Panc1 (cell line): ENCODE measurements around the gene ABLIM2. TPM values are rescaled to one million over a fixed set of nuclear protein-coding genes. Genes with fewer than 3 reads are reported as not detected.

Experiments used
- ATAC-seq: fragments of 200-7000 bp; cut with Tn5 transposase; 2 replicates; pipeline ENCODE4 v1.9.1; 2020; ENCODE audit warnings: mild to moderate bottlenecking, moderate library complexity
- BruUV-seq: library from RNA; stranded (reverse); fragments of 400-500 nt; replicated peaks from 2 replicates; lab custom pipeline; 2021; lab: Mats Ljungman, UMichigan
- CTCF ChIA-PET: fragments of 300-600 bp; sonication (Branson Sonifier 250); formaldehyde crosslinking; loops from one replicate; lab custom pipeline; 2022; ENCODE audit warnings: antibody characterized with exemption; lab: Charles Lee
- POLR2A ChIA-PET: fragments of 300-600 bp; sonication (Branson Sonifier 250); formaldehyde crosslinking; loops from one replicate; lab custom pipeline; 2022; ENCODE audit warnings: antibody characterized with exemption; lab: Charles Lee
- DNase-seq: peaks from one replicate; pipeline ENCODE4 v3.0.0-alpha.2; 2010; ENCODE audit warnings: low read depth, low spot score
- H3K27ac ChIP-seq: 2 replicates; pipeline ENCODE4 v1.5.1; 2011; ENCODE audit warnings: mild to moderate bottlenecking, low read length, inconsistent platforms
- H3K27me3 ChIP-seq: fragments of 200-500 bp; sonication (Bioruptor generic); 2 replicates; pipeline ENCODE4 v1.6.0; 2014; ENCODE audit warnings: low read length, inconsistent platforms; ENCODE audit not compliant: control insufficient read depth, insufficient read depth
- H3K36me3 ChIP-seq: fragments of 200-500 bp; sonication (Bioruptor generic); 2 replicates; pipeline ENCODE4 v1.5.1; 2014; ENCODE audit warnings: inconsistent platforms, mild to moderate bottlenecking, low read length, moderate library complexity; ENCODE audit not compliant: control insufficient read depth, insufficient read depth
- H3K4me1 ChIP-seq: 2 replicates; pipeline ENCODE4 v1.5.1; 2011; ENCODE audit warnings: inconsistent platforms, mild to moderate bottlenecking, low read length, moderate library complexity; ENCODE audit not compliant: control insufficient read depth, insufficient read depth
- H3K4me3 ChIP-seq, 2 experiments: 2 replicates each; pipeline ENCODE4 v1.5.1; 2011 to 2012; ENCODE audit warnings: low read depth in 2 of 2, low read length in 2 of 2, mild to moderate bottlenecking in 2 of 2, inconsistent platforms in 1 of 2, moderate library complexity in 1 of 2
- H3K9me3 ChIP-seq: fragments of 200-500 bp; sonication (Bioruptor generic); 2 replicates; pipeline ENCODE4 v1.5.1; 2014; ENCODE audit warnings: low read depth, mild to moderate bottlenecking, inconsistent platforms, low read length, moderate library complexity; ENCODE audit not compliant: control insufficient read depth, insufficient read depth
- POLR2AphosphoS5 ChIP-seq: IDR thresholded peaks from 2 replicates; pipeline ENCODE4 v1.6.1; 2012; ENCODE audit warnings: mild to moderate bottlenecking, low read depth, low read length, moderate library complexity
- SIN3A ChIP-seq: IDR thresholded peaks from 2 replicates; pipeline ENCODE4 v1.6.1; 2012; ENCODE audit warnings: low read depth, mild to moderate bottlenecking, low read length, moderate library complexity, borderline replicate concordance; ENCODE audit not compliant: insufficient read depth
- TCF7L2 ChIP-seq: IDR thresholded peaks from 2 replicates; pipeline ENCODE4 v1.6.1; 2011; ENCODE audit warnings: mild to moderate bottlenecking, low read depth, low read length, inconsistent platforms
- in situ Hi-C: cut with HindIII; loops from 2 replicates; pipeline ENCODE4 v1.10.0; 2016; ENCODE audit warnings: low sequenced_read_pairs, low pct_unique_long_range_greater_than_20kb
- intact Hi-C: fragments of 100-400 bp; cut with micrococcal nuclease; formaldehyde crosslinking; loops from one replicate; pipeline ENCODE4 v1.10.0; 2022; ENCODE audit not compliant: unreplicated experiment
- total RNA-seq: library from RNA; stranded (reverse); gene quantifications from one replicate; pipeline ENCODE4 v1.2.1, GENCODE V29; 2021; ENCODE audit not compliant: unreplicated experiment
- TF ChIP-seq, protein P1 (sequence below): fragments of 450-650 bp; IDR thresholded peaks from 2 replicates; pipeline ENCODE4 v1.5.1; 2017; ENCODE audit warnings: mild to moderate bottlenecking
- TF ChIP-seq, protein P2 (sequence below), 2 experiments: IDR thresholded peaks; 2 replicates each; pipeline ENCODE4 v1.6.1; 2011 to 2012; ENCODE audit warnings: low read depth in 2 of 2, control low read depth in 1 of 2, low read length in 1 of 2, mild to moderate bottlenecking in 1 of 2, moderate library complexity in 1 of 2; ENCODE audit not compliant: insufficient read depth in 1 of 2

ABLIM2 gene
- total RNA-seq, 1 experiment from 2014 or later = 0.64 TPM

DNA sequence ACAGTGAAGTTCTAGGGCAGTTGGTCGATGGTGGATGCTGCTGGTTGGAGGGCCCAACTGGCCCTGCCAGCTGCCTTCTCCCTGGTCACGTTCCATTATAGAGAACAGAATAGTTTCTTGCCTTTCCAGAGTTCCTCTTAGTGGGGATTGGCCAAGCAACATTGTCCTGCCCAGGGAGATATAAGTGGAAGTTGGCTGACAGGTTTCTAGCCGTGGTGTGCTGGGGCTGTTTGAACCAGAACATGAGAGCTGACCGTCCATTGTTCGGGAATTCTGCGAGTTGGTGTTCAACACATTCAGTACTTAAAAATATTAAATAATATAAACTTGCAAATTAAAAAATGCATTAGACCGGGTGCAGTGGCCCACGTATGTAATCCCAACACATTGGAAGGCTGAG lies 215.4 kb downstream of the ABLIM2 start:
- Histone ChIP-seq H3K4me1 (peaks cover 28% of the 10 kb centered on the region), H3K36me3 (peaks cover 2% of the 10 kb centered on the region; the same call in 1 of the 2 replicates), H3K9me3 (no peaks in the 10 kb centered on the region), H3K4me3 (no peak overlapping the region), H3K27ac (peak overlapping the region; percentile 68; the same call in 1 of the 2 replicates), H3K27me3 (no peaks in the 10 kb centered on the region)
- intact Hi-C loops = no loop called here
- no peak for DNase-seq
- no peak for ATAC-seq
- in situ Hi-C loops = no loop called here
- TF ChIP-seq, protein P1, sequence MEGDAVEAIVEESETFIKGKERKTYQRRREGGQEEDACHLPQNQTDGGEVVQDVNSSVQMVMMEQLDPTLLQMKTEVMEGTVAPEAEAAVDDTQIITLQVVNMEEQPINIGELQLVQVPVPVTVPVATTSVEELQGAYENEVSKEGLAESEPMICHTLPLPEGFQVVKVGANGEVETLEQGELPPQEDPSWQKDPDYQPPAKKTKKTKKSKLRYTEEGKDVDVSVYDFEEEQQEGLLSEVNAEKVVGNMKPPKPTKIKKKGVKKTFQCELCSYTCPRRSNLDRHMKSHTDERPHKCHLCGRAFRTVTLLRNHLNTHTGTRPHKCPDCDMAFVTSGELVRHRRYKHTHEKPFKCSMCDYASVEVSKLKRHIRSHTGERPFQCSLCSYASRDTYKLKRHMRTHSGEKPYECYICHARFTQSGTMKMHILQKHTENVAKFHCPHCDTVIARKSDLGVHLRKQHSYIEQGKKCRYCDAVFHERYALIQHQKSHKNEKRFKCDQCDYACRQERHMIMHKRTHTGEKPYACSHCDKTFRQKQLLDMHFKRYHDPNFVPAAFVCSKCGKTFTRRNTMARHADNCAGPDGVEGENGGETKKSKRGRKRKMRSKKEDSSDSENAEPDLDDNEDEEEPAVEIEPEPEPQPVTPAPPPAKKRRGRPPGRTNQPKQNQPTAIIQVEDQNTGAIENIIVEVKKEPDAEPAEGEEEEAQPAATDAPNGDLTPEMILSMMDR = no peak
- TF ChIP-seq SIN3A = no peak
- no peak for TF ChIP-seq TCF7L2
- TF ChIP-seq, protein P2, sequence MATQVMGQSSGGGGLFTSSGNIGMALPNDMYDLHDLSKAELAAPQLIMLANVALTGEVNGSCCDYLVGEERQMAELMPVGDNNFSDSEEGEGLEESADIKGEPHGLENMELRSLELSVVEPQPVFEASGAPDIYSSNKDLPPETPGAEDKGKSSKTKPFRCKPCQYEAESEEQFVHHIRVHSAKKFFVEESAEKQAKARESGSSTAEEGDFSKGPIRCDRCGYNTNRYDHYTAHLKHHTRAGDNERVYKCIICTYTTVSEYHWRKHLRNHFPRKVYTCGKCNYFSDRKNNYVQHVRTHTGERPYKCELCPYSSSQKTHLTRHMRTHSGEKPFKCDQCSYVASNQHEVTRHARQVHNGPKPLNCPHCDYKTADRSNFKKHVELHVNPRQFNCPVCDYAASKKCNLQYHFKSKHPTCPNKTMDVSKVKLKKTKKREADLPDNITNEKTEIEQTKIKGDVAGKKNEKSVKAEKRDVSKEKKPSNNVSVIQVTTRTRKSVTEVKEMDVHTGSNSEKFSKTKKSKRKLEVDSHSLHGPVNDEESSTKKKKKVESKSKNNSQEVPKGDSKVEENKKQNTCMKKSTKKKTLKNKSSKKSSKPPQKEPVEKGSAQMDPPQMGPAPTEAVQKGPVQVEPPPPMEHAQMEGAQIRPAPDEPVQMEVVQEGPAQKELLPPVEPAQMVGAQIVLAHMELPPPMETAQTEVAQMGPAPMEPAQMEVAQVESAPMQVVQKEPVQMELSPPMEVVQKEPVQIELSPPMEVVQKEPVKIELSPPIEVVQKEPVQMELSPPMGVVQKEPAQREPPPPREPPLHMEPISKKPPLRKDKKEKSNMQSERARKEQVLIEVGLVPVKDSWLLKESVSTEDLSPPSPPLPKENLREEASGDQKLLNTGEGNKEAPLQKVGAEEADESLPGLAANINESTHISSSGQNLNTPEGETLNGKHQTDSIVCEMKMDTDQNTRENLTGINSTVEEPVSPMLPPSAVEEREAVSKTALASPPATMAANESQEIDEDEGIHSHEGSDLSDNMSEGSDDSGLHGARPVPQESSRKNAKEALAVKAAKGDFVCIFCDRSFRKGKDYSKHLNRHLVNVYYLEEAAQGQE (IDR thresholded peaks at IDR 0.05; ENCODE audit: insufficient read depth in 1 of 2, low read depth in 2 of 2, low read length in 1 of 2) = no peak
- TF ChIP-seq POLR2AphosphoS5 = no peak
- ChIA-PET POLR2A (no interaction called here), CTCF (no interaction called here)
- BruUV-seq = no TSS peak

DNA sequence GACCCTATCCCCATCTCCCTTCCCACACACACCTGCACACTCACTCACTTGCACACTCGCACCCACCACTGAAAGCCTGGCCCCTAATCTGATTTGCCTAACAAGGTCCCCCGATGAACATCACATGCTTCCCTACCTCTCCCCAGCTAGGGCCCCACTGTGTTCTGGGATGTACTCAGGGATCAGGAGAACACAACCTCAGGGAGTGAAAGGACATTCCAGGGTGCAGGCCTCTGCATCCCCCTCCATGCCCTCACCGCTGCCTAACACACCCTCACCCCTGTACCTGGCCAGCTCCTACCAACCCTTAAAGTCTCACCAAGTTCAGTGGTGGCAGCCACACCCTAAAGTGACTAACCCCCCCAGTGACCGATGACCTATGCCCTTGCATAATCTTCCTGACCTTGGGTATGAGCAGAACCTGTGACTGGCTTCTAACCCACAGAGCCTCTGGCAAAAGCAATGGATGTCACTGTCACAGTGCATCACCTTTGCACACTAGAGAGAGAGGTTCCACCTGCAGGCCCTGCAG lies 216.6 kb downstream of the ABLIM2 start:
- CTCF ChIA-PET = no interaction called here
- intact Hi-C loops (no loop called here), in situ Hi-C loops (no loop called here)
- DNase-seq (no peak), ATAC-seq (no peak)
- POLR2A ChIA-PET = no interaction called here
- no TSS peak for BruUV-seq
- no peaks in the 10 kb centered on the region for H3K9me3 ChIP-seq
- H3K4me3 ChIP-seq = no peak overlapping the region
- no peaks in the 10 kb centered on the region for H3K27me3 ChIP-seq
- no peak for TF ChIP-seq TCF7L2
- TF ChIP-seq, protein P1 = no peak
- TF ChIP-seq SIN3A = no peak
- TF ChIP-seq, protein P2 (IDR thresholded peaks at IDR 0.05; ENCODE audit: insufficient read depth in 1 of 2, low read depth in 2 of 2, low read length in 1 of 2) = no peak
- no peak for TF ChIP-seq POLR2AphosphoS5
- H3K27ac ChIP-seq = peak overlapping the region; percentile 80; the same call in 1 of the 2 replicates
- H3K4me1 ChIP-seq = peaks cover 28% of the 10 kb centered on the region
- peaks cover 2% of the 10 kb centered on the region for H3K36me3 ChIP-seq
